CD14-positive monocyte (primary cell): ENCODE data around the gene KDM6B. TPM values are rescaled to one million over a fixed set of nuclear protein-coding genes. Genes with fewer than 3 reads are reported as not detected.
A peak's percentile ranks its signal among the peaks of the same experiment; 100 is the strongest.

ENCODE experiments used
- DNase-seq, 3 donors: peaks; one replicate each; pipeline ENCODE4 v3.0.0-alpha.2; 2011 to 2022
- H2AFZ ChIP-seq: 2 replicates; pipeline ENCODE4 v1.6.0; 2012; ENCODE audit warnings: mild to moderate bottlenecking, low read depth, low read length, inconsistent platforms; ENCODE audit not compliant: insufficient read depth, poor library complexity, severe bottlenecking
- H3K27ac ChIP-seq, 2 donors: 1 replicate in 1 of 2; 2 replicates in 1 of 2; pipeline ENCODE4 v1.5.1; 2012 to 2013; ENCODE audit warnings: low read length in 2 of 2, control low read depth in 1 of 2, inconsistent platforms in 1 of 2, low read depth in 1 of 2, mild to moderate bottlenecking in 1 of 2
- H3K27me3 ChIP-seq, 2 donors: one replicate each; pipeline versions ENCODE4 v1.6.0 to v1.6.1; 2011 to 2013; ENCODE audit warnings: low read length in 2 of 2; ENCODE audit not compliant: control insufficient read depth in 2 of 2, insufficient read depth in 2 of 2
- H3K36me3 ChIP-seq, 2 donors: replicated peaks in 1 of 2; 1 replicate in 1 of 2; 2 replicates in 1 of 2; pipeline versions ENCODE4 v1.5.1 to v1.6.1; 2012 to 2013; ENCODE audit warnings: low read length in 2 of 2, control low read depth in 1 of 2, inconsistent platforms in 1 of 2, mild to moderate bottlenecking in 1 of 2; ENCODE audit not compliant: insufficient read depth in 2 of 2, control insufficient read depth in 1 of 2
- H3K4me1 ChIP-seq, 2 donors: 1 replicate in 1 of 2; 2 replicates in 1 of 2; pipeline versions ENCODE4 v1.5.1 to v1.6.1; 2012 to 2013; ENCODE audit warnings: low read length in 2 of 2, control low read depth in 1 of 2, inconsistent platforms in 1 of 2, mild to moderate bottlenecking in 1 of 2, moderate library complexity in 1 of 2; ENCODE audit not compliant: insufficient read depth in 2 of 2, control insufficient read depth in 1 of 2
- H3K4me2 ChIP-seq: replicated peaks from 2 replicates; pipeline ENCODE3; 2012; ENCODE audit warnings: low read length, moderate library complexity, mild to moderate bottlenecking; ENCODE audit not compliant: poor library complexity, severe bottlenecking; ENCODE audit errors: extremely low read depth
- H3K4me3 ChIP-seq, 3 experiments: fragments of 200-600 bp in 1 of 3; sonication (generic) in 1 of 3; replicated peaks in 1 of 3; 1 replicate in 2 of 3; 2 replicates in 1 of 3; pipeline ENCODE4 v1.5.1; 2011 to 2013; ENCODE audit warnings: low read length in 3 of 3, mild to moderate bottlenecking in 3 of 3, control low read depth in 2 of 3, low read depth in 2 of 3, inconsistent platforms in 1 of 3, moderate library complexity in 1 of 3
- H3K79me2 ChIP-seq: 2 replicates; pipeline ENCODE4 v1.6.0; 2012; ENCODE audit warnings: mild to moderate bottlenecking, control low read depth, inconsistent platforms, low read length, moderate library complexity; ENCODE audit not compliant: insufficient read depth
- H3K9ac ChIP-seq: 2 replicates; pipeline ENCODE4 v1.6.0; 2017; ENCODE audit warnings: low read length, mild to moderate bottlenecking; ENCODE audit not compliant: insufficient read depth, poor library complexity, severe bottlenecking
- H3K9me3 ChIP-seq, 2 donors: replicated peaks in 1 of 2; 1 replicate in 1 of 2; 2 replicates in 1 of 2; pipeline versions ENCODE4 v1.5.1 to v1.6.1; 2012 to 2013; ENCODE audit warnings: low read length in 2 of 2, control low read depth in 1 of 2; ENCODE audit not compliant: control insufficient read depth in 1 of 2, insufficient read depth in 1 of 2
- H4K20me1 ChIP-seq: 2 replicates; pipeline ENCODE4 v1.6.0; 2012; ENCODE audit warnings: mild to moderate bottlenecking, low read length, control low read depth, moderate library complexity; ENCODE audit not compliant: insufficient read depth
- H3K27ac Mint-ChIP-seq, 7 donors: one replicate each; pipeline ENCODE4 v1.8.0; 2020; ENCODE audit warnings: mild to moderate bottlenecking in 7 of 7, mixed read lengths in 7 of 7, moderate library complexity in 6 of 7, inconsistent platforms in 2 of 7
- H3K27me3 Mint-ChIP-seq, 3 donors: one replicate each; pipeline ENCODE4 v1.8.0; 2021 to 2022; ENCODE audit warnings: low read depth in 3 of 3, mild to moderate bottlenecking in 3 of 3, mixed read lengths in 3 of 3, moderate library complexity in 3 of 3, inconsistent platforms in 1 of 3
- H3K36me3 Mint-ChIP-seq, 2 donors: one replicate each; pipeline ENCODE4 v1.8.0; 2020; ENCODE audit warnings: mixed read lengths in 2 of 2, inconsistent platforms in 1 of 2, mild to moderate bottlenecking in 1 of 2
- H3K4me1 Mint-ChIP-seq: one replicate; pipeline ENCODE4 v1.8.0; 2020; ENCODE audit warnings: mild to moderate bottlenecking, mixed read lengths
- H3K4me3 Mint-ChIP-seq, 2 donors: one replicate each; pipeline ENCODE4 v1.8.0; 2020; ENCODE audit warnings: mild to moderate bottlenecking in 2 of 2, mixed read lengths in 2 of 2, moderate library complexity in 1 of 2
- H3K9me3 Mint-ChIP-seq, 7 donors: one replicate each; pipeline ENCODE4 v1.8.0; 2020 to 2022; ENCODE audit warnings: mixed read lengths in 7 of 7, mild to moderate bottlenecking in 6 of 7, moderate library complexity in 6 of 7, inconsistent platforms in 2 of 7
- CTCF ChIP-seq: fragments of 200-600 bp; IDR thresholded peaks from one replicate; pipeline ENCODE4 v1.8.0; 2022; ENCODE audit warnings: antibody characterized with exemption, mild to moderate bottlenecking
- WGBS: methylation state at CpG from one replicate; pipeline ENCODE4 v1.1.5; 2013; ENCODE audit warnings: missing lambda C conversion rate; ENCODE audit not compliant: insufficient coverage; 5-methylcytosine and 5-hydroxymethylcytosine counted together
- intact Hi-C, 2 donors: fragments of 100-400 bp; cut with micrococcal nuclease; formaldehyde crosslinking; loops; one replicate each; pipeline versions ENCODE4 v1.15.0 to v1.15.1; 2023
- polyA plus RNA-seq, 3 donors: library from polyadenylated mRNA; depleted of rRNA in 1 of 3; unstranded in 2 of 3; stranded (reverse) in 1 of 3; fragments of 300-500 nt in 2 of 3; fragments of >200 nt in 1 of 3; fragmentation: Illumina TruSeq in 2 of 3; gene quantifications; 1 replicate in 2 of 3; 2 replicates in 1 of 3; pipeline ENCODE4 v1.2.3, GENCODE V29; 2012 to 2021

KDM6B gene
- polyA plus RNA-seq, 3 donors = 0.37 to 25.5 (median 0.44) TPM

- Histone ChIP-seq H3K36me3 (no peaks in the 10 kb centered on the region), H2AFZ (no peak overlapping the region), H3K4me1 (peaks cover 19 to 27% of the 10 kb centered on the region in 2 donors), H3K4me3 (no peak overlapping the region), H3K9ac (no peak overlapping the region), H4K20me1 (no peaks in the 10 kb centered on the region), H3K9me3 (no peaks in the 10 kb centered on the region), H3K79me2 (peaks cover 5% of the 10 kb centered on the region), H3K4me2 (no peak overlapping the region), H3K27me3 (no peaks in the 10 kb centered on the region), H3K27ac (no peak overlapping the region)
- no peak for TF ChIP-seq CTCF
- Mint-ChIP-seq H3K36me3 (no peaks in the 10 kb centered on the region), H3K4me1 (peaks cover 15% of the 10 kb centered on the region), H3K27me3 (peaks cover 10 to 26% (median 22%) of the 10 kb centered on the region in 3 donors), H3K9me3 (peaks cover 0 to 2% (median 0%) of the 10 kb centered on the region in 7 donors), H3K27ac (no peak overlapping the region), H3K4me3 (no peak overlapping the region)
- intact Hi-C loops = loop anchor here in 1 of 2 donors (10.0 kb wide), 1 partner anchor 324 kb away; the partner anchor contains the start of gene PER1
- peak in 1 of 3 donors; percentile 2 for DNase-seq
- 100% methylated on average over 1 of the region's 7 CpGs for whole genome bisulfite sequencing
Measured at GRCh38 chr17:7831233-7831632, 2.8 kb upstream of the KDM6B start.

GRCh38 chr17:7832431-7832830 is 1.6 kb upstream of the KDM6B start:
- Histone ChIP-seq H3K4me1 (peaks cover 31 to 39% of the 10 kb centered on the region in 2 donors), H3K79me2 (peaks cover 10% of the 10 kb centered on the region), H4K20me1 (no peaks in the 10 kb centered on the region), H3K4me2 (no peak overlapping the region), H3K9me3 (no peaks in the 10 kb centered on the region), H3K36me3 (no peaks in the 10 kb centered on the region), H3K9ac (no peak overlapping the region), H3K4me3 (no peak overlapping the region), H3K27ac (no peak overlapping the region), H2AFZ (no peak overlapping the region), H3K27me3 (no peaks in the 10 kb centered on the region)
- H3K4me3 Mint-ChIP-seq = peak overlapping the region in 1 of 2 donors; percentile 82
- intact Hi-C loops = loop anchor here in 1 of 2 donors (10.0 kb wide), 1 partner anchor 322 kb away; the partner anchor contains the start of gene PER1
- WGBS = 85% methylated on average over 6 of the region's 10 CpGs
- H3K4me1 Mint-ChIP-seq = peaks cover 24% of the 10 kb centered on the region
- TF ChIP-seq CTCF = no peak
- no peaks in the 10 kb centered on the region for H3K36me3 Mint-ChIP-seq
- DNase-seq = no peak
- H3K27ac Mint-ChIP-seq = no peak overlapping the region
- peaks cover 10 to 16% (median 14%) of the 10 kb centered on the region in 3 donors for H3K27me3 Mint-ChIP-seq
- H3K9me3 Mint-ChIP-seq = peaks cover 0 to 2% (median 0%) of the 10 kb centered on the region in 7 donors
